Neural cell (in vitro differentiated cells): Measurements from ENCODE around the gene PDE9A. TPM values are rescaled to one million over a fixed set of nuclear protein-coding genes. Genes with fewer than 3 reads are reported as not detected.

ENCODE experiments used
- H2AFZ ChIP-seq: fragments of 200-600, 300-800 bp; sonication (generic), shearing (Covaris generic); 2 replicates; pipeline ENCODE4 v1.6.0; 2014; ENCODE audit warnings: low read depth, mild to moderate bottlenecking, antibody characterized with exemption, low read length, moderate library complexity
- H3F3A ChIP-seq: fragments of 200-600 bp; shearing (Covaris generic); 2 replicates; pipeline ENCODE4 v1.6.1; 2016; ENCODE audit warnings: mild to moderate bottlenecking, moderate library complexity, mixed read lengths, antibody characterized with exemption, low read length; ENCODE audit not compliant: insufficient read depth, poor library complexity, severe bottlenecking
- H3K27ac ChIP-seq: fragments of 200-600, 300-800 bp; sonication (generic), shearing (Covaris generic); 2 replicates; pipeline ENCODE4 v1.5.1; 2014; ENCODE audit warnings: mild to moderate bottlenecking, low read length, moderate library complexity
- H3K27me3 ChIP-seq: fragments of 300-800, 200-600 bp; sonication (generic), shearing (Covaris generic); 2 replicates; pipeline ENCODE4 v1.6.0; 2014; ENCODE audit warnings: mild to moderate bottlenecking, low read depth, low read length, moderate library complexity; ENCODE audit not compliant: insufficient read depth
- H3K36me3 ChIP-seq: fragments of 300-800, 200-600 bp; sonication (generic), shearing (Covaris generic); 2 replicates; pipeline ENCODE4 v1.5.1; 2014; ENCODE audit warnings: mild to moderate bottlenecking, antibody characterized with exemption, low read length, moderate library complexity; ENCODE audit not compliant: insufficient read depth
- H3K4me2 ChIP-seq: fragments of 300-800, 200-600 bp; sonication (generic), shearing (Covaris generic); 2 replicates; pipeline ENCODE4 v1.6.0; 2014; ENCODE audit warnings: mild to moderate bottlenecking, low read length
- H3K4me3 ChIP-seq: fragments of 300-800, 200-600 bp; sonication (generic), shearing (Covaris generic); 2 replicates; pipeline ENCODE4 v1.5.1; 2014; ENCODE audit warnings: mild to moderate bottlenecking, low read length, moderate library complexity
- H3K79me2 ChIP-seq: fragments of 200-600 bp; shearing (Covaris generic); replicated peaks from 2 replicates; pipeline ENCODE4 v1.6.0; 2014; ENCODE audit warnings: mild to moderate bottlenecking, low read length, moderate library complexity; ENCODE audit not compliant: insufficient read depth
- H3K9ac ChIP-seq: fragments of 300-800, 200-600 bp; sonication (generic), shearing (Covaris generic); 2 replicates; pipeline ENCODE4 v1.6.1; 2016; ENCODE audit warnings: mild to moderate bottlenecking, low read length, mixed read lengths
- H3K9me2 ChIP-seq: fragments of 200-600 bp; shearing (Covaris generic); 2 replicates; pipeline ENCODE4 v1.6.1; 2016; ENCODE audit warnings: mild to moderate bottlenecking, low read length, mixed read lengths; ENCODE audit not compliant: insufficient read depth
- H3K9me3 ChIP-seq: fragments of 200-600, 300-800 bp; sonication (generic), shearing (Covaris generic); 2 replicates; pipeline ENCODE4 v1.6.1; 2016; ENCODE audit warnings: mild to moderate bottlenecking, mixed run types, low read length, moderate library complexity, mixed read lengths
- H4K20me1 ChIP-seq: fragments of 200-600 bp; shearing (Covaris generic); 2 replicates; pipeline ENCODE4 v1.6.1; 2016; ENCODE audit warnings: mild to moderate bottlenecking, mixed run types; ENCODE audit not compliant: insufficient read depth
- EP300 ChIP-seq: fragments of 450-650 bp; conservative IDR thresholded peaks from 2 replicates; pipeline ENCODE4 v1.6.1; 2014; ENCODE audit warnings: antibody characterized with exemption, mild to moderate bottlenecking, moderate library complexity; ENCODE audit not compliant: poor library complexity, severe bottlenecking
- EZH2 ChIP-seq: fragments of 200-600, 300-800 bp; shearing (Covaris generic), sonication (generic); IDR thresholded peaks from 2 replicates; pipeline ENCODE4 v1.6.1; 2014; ENCODE audit warnings: antibody characterized with exemption, low read length, borderline replicate concordance, mild to moderate bottlenecking; ENCODE audit not compliant: insufficient read depth, poor library complexity, severe bottlenecking
- MXI1 ChIP-seq: fragments of 450-650 bp; conservative IDR thresholded peaks from 2 replicates; pipeline ENCODE4 v1.6.1; 2014; ENCODE audit warnings: antibody characterized with exemption, mild to moderate bottlenecking; ENCODE audit not compliant: poor library complexity, severe bottlenecking
- POLR2AphosphoS5 ChIP-seq: IDR thresholded peaks from 2 replicates; pipeline ENCODE4 v1.6.1; 2012
- RAD21 ChIP-seq: fragments of 450-650 bp; conservative IDR thresholded peaks from 2 replicates; pipeline ENCODE4 v1.6.1; 2014; ENCODE audit warnings: antibody characterized with exemption, mild to moderate bottlenecking, moderate library complexity
- REST ChIP-seq: IDR thresholded peaks from 2 replicates; pipeline ENCODE4 v1.6.1; 2012; ENCODE audit warnings: borderline replicate concordance
- SMC3 ChIP-seq: fragments of 450-650 bp; conservative IDR thresholded peaks from 2 replicates; pipeline ENCODE4 v1.6.1; 2014; ENCODE audit warnings: antibody characterized with exemption, mild to moderate bottlenecking, moderate library complexity; ENCODE audit not compliant: poor library complexity
- TAF1 ChIP-seq: IDR thresholded peaks from 2 replicates; pipeline ENCODE4 v1.6.1; 2012; ENCODE audit warnings: low read depth
- polyA plus RNA-seq: library from polyadenylated mRNA; depleted of rRNA; stranded (reverse); fragments of >200 nt; gene quantifications from 2 replicates; pipeline ENCODE4 v1.2.3, GENCODE V29; 2014
- TF ChIP-seq, protein P1 (sequence below): fragments of 450-650 bp; IDR thresholded peaks from 2 replicates; pipeline ENCODE4 v1.5.1; 2014; ENCODE audit warnings: antibody characterized with exemption, mild to moderate bottlenecking, moderate library complexity; ENCODE audit not compliant: poor library complexity, severe bottlenecking

The PDE9A gene
- polyA plus RNA-seq, 1 donor from 2014 or later = 32.2 TPM

DNA sequence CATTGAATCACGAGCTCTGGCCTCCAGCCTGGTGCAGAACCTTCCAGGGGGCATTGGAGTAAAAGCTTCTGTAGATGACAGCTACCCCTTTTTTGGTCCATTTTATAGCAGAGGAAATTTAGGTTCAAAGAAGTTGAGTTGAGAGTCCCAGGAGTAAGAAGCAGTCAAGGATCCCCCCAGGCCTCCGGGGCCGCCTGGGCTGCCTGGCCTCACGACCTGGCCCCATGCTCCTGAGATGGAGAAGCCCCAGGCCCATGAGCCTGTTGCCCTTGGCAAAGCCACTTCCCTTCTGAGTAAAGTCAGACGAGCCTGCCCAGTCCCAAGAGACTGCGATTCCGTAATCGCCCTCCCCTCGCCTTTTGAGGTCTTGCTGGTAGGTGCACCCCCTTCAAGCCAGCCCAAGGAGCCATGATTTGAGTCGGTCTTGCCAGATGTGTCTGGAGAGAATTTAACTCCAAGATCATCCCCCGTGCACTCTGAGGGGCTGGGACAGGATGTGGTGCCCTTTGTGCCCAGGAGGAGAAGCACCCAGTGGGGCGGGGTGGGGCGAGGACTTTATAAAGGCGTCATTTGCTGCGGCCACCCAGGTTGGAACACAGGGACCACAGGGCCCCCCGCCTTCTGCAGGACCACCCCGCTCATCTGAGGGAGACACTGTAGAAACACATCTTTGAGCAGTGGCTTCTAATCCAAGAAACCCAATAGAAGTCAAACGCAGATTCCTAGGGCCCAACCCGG, 30.1 kb downstream of the PDE9A start:
- TF ChIP-seq RAD21 = no peak
- Histone ChIP-seq H3K9me2 (no peaks in the 10 kb centered on the region), H3K9me3 (no peaks in the 10 kb centered on the region), H3K27ac (no peak overlapping the region), H3K4me2 (no peak overlapping the region), H3K9ac (no peak overlapping the region), H3K27me3 (no peaks in the 10 kb centered on the region), H2AFZ (no peak overlapping the region), H3K79me2 (no peaks in the 10 kb centered on the region), H4K20me1 (no peaks in the 10 kb centered on the region), H3K36me3 (no peaks in the 10 kb centered on the region), H3K4me3 (no peak overlapping the region), H3F3A (no peaks in the 10 kb centered on the region)

DNA sequence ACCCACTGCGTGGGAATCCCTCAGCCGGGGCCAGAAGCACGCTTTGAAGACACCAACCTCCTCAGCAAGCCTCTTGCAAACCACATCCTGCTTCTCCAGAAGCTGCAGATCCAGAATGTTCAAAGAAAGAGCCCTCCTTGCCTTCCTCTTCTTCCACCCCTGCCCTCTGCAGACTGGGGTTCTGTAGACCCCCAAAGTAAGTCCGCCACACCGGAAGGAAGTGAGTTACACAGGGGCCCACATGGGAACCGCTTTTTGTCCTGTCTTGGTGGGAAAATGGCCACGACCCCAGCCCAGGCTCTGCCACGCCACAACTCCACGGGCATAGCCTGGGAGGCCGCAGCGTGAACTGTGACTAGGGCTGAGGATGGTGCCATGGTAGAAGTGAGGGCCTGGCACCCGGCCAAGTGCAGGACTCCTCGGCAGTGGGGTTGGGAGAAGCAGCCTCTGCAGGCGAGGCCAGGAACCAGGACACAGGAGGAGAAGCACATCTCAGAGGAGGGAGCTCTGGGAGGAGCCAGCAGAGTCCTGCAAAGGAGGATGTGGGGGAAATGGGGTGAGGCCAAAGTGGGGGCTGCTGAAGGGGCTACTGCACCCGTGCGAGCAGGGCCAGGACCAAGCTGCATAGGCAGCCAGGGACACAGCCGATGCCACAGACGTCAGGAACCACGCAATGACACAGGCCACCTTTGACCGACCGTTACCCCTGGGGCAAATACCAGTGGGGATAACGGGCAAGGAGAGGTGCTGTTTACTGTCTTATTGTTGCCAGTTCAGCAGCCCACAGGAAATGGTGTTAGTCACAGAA, 30.9 kb downstream of the PDE9A start:
- no peaks in the 10 kb centered on the region for H3K79me2 ChIP-seq

More for the DNA sequence above, 30.9 kb downstream of the PDE9A start:
- H3K9me2 ChIP-seq = no peaks in the 10 kb centered on the region
- H2AFZ ChIP-seq = no peak overlapping the region
- H3F3A ChIP-seq = no peaks in the 10 kb centered on the region
- H3K9ac ChIP-seq = no peak overlapping the region
- H3K27me3 ChIP-seq = no peaks in the 10 kb centered on the region
- H3K36me3 ChIP-seq = no peaks in the 10 kb centered on the region
- no peaks in the 10 kb centered on the region for H3K9me3 ChIP-seq
- TF ChIP-seq EZH2 (no peak), RAD21 (no peak), TAF1 (no peak), SMC3 (no peak), EP300 (no peak), POLR2AphosphoS5 (no peak), REST (no peak), MXI1 (no peak)
- TF ChIP-seq, protein P1, sequence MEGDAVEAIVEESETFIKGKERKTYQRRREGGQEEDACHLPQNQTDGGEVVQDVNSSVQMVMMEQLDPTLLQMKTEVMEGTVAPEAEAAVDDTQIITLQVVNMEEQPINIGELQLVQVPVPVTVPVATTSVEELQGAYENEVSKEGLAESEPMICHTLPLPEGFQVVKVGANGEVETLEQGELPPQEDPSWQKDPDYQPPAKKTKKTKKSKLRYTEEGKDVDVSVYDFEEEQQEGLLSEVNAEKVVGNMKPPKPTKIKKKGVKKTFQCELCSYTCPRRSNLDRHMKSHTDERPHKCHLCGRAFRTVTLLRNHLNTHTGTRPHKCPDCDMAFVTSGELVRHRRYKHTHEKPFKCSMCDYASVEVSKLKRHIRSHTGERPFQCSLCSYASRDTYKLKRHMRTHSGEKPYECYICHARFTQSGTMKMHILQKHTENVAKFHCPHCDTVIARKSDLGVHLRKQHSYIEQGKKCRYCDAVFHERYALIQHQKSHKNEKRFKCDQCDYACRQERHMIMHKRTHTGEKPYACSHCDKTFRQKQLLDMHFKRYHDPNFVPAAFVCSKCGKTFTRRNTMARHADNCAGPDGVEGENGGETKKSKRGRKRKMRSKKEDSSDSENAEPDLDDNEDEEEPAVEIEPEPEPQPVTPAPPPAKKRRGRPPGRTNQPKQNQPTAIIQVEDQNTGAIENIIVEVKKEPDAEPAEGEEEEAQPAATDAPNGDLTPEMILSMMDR = no peak
- H3K4me2 ChIP-seq = no peak overlapping the region
- no peak overlapping the region for H3K4me3 ChIP-seq
- H3K27ac ChIP-seq = no peak overlapping the region
- H4K20me1 ChIP-seq = no peaks in the 10 kb centered on the region
